T-helper 9 cell (primary cell): Measurements from ENCODE around the gene CCDC34.
A peak's percentile ranks its signal among the peaks of the same experiment; 100 is the strongest.

ENCODE experiments used
- DNase-seq: peaks from one replicate; pipeline ENCODE4 v3.0.0-alpha.2; 2020
- total RNA-seq, 2 donors: gene quantifications; one replicate each; lab custom pipeline; 2026; lab: John Stamatoyannopoulos, UW

The CCDC34 gene
- 2.4 to 4.0 reads per million in 2 donors for total RNA-seq

GRCh38 chr11:27362749-27363575, at the start of gene CCDC34:
CCDC34 (minus strand) TSS chr11:27363215; CDS start chr11:27363194, 21 bp downstream.
- peak; percentile 79 for DNase-seq

- DNase-seq: no peak
Measured at GRCh38 chr11:27412192-27412691, 49.2 kb upstream of the CCDC34 start.

GRCh38 chr11:27411328-27411727, 48.3 kb upstream of the CCDC34 start:
- no peak for DNase-seq

- no peak for DNase-seq
Measured at GRCh38 chr11:27410272-27410671, 47.3 kb upstream of the CCDC34 start.

- no peak for DNase-seq
Measured at GRCh38 chr11:27409742-27410141, 46.7 kb upstream of the CCDC34 start.

GRCh38 chr11:27409049-27409448, 46.0 kb upstream of the CCDC34 start:
- no peak for DNase-seq

GRCh38 chr11:27408246-27408800, 45.3 kb upstream of the CCDC34 start:
- DNase-seq: no peak

- DNase-seq: no peak
Measured at GRCh38 chr11:27406498-27407354, 43.7 kb upstream of the CCDC34 start.

- DNase-seq: no peak
Measured at GRCh38 chr11:27405134-27405533, 42.1 kb upstream of the CCDC34 start.

GRCh38 chr11:27404427-27404826, 41.4 kb upstream of the CCDC34 start:
- DNase-seq: no peak

- DNase-seq: no peak
Measured at GRCh38 chr11:27403195-27403594, 40.2 kb upstream of the CCDC34 start.

- DNase-seq: no peak
Measured at GRCh38 chr11:27402450-27402849, 39.4 kb upstream of the CCDC34 start.

GRCh38 chr11:27401833-27402316, 38.9 kb upstream of the CCDC34 start:
- no peak for DNase-seq

GRCh38 chr11:27401280-27401832, 38.3 kb upstream of the CCDC34 start:
- no peak for DNase-seq

GRCh38 chr11:27398400-27398770, 35.4 kb upstream of the CCDC34 start:
- no peak for DNase-seq

- DNase-seq: no peak
Measured at GRCh38 chr11:27397624-27398399, 34.8 kb upstream of the CCDC34 start.

- DNase-seq: no peak
Measured at GRCh38 chr11:27396259-27396839, 33.3 kb upstream of the CCDC34 start.

GRCh38 chr11:27395556-27396258, 32.7 kb upstream of the CCDC34 start:
- DNase-seq: no peak

- DNase-seq: no peak
Measured at GRCh38 chr11:27394781-27395228, 31.8 kb upstream of the CCDC34 start.

- DNase-seq: no peak
Measured at GRCh38 chr11:27392278-27393114, 29.5 kb upstream of the CCDC34 start.
